Cardiac septum (tissue), 1 donor: ENCODE measurements around the gene KIF18A. TPM values are rescaled to one million over a fixed set of nuclear protein-coding genes. Genes with fewer than 3 reads are reported as not detected.
"Not testable (repeated sequence)": the region's sequence is repeated elsewhere in the genome, so short reads cannot be mapped to it uniquely, and the experiment has no call there.

Experiments
- DNase-seq: peaks from one replicate; pipeline ENCODE4 v3.0.0-alpha.2; 2020; ENCODE audit warnings: low spot score
- intact Hi-C: fragments of 100-400 bp; cut with DNase I; formaldehyde crosslinking; loops from one replicate; pipeline ENCODE4 v1.14.0; 2022
- long read RNA-seq: library from polyadenylated mRNA; unstranded; transcript quantifications from one replicate; pipeline ENCODE4 v2.0.0, GENCODE V29; 2021
- total RNA-seq: library from RNA; stranded (reverse); fragmentation: NEBNext Ultra II Directional; extraction: Animal tissue kit (Norgen Biotek cat#: 25700); gene quantifications from one replicate; pipeline ENCODE4 v1.2.1, GENCODE V29; 2021
- donor health status: DM: no; HTN: no; CAD: no.

Gene KIF18A
- 0.27 TPM for total RNA-seq
- long read RNA-seq, partial matches to known transcripts, result 0 of 1 reads
- long read RNA-seq, other reads (novel, unspliced or antisense), result 1 of 1 reads

GRCh38 chr11:28107750-28108618, at the start of gene KIF18A, which contains the start of gene METTL15:
TSS of gene KIF18A (minus strand) at chr11:28108156. CDS start at chr11:28097947, 10,209 bp downstream.
TSS of gene METTL15 (plus strand) at chr11:28108388. CDS start at chr11:28113335, 4,947 bp downstream.
- intact Hi-C loops, result loop anchor here (10.0 kb wide), 1 partner anchor 413 kb away; no protein-coding TSS in a partner anchor
- peak; percentile 100 for DNase-seq

DNA sequence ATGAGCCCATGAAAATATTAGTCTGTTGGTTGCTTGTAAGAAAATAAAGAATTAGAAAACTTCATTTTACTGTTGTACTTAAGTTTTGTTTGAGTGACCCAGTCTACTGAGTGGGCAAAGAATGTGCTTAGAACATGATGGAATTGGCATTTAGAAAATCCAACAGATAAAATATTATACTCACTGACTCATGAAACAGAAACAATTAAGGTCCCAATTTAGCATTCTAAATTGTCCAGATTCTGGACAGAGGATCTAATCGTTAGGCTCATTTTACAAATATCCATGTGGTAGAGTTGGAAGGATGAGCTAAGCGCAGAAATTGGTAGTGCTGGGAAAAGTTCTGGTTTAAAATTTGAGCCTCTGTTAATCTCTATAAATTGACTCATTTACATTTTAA, 45.6 kb upstream of the KIF18A start:
- DNase-seq, result no peak
- intact Hi-C loops, result no loop called here

GRCh38 chr11:28152743-28153142, 44.8 kb upstream of the KIF18A start:
- intact Hi-C loops, result no loop called here
- no peak for DNase-seq

GRCh38 chr11:28146123-28146751, 38.3 kb upstream of the KIF18A start:
- DNase-seq, result no peak
- intact Hi-C loops, result no loop called here

DNA sequence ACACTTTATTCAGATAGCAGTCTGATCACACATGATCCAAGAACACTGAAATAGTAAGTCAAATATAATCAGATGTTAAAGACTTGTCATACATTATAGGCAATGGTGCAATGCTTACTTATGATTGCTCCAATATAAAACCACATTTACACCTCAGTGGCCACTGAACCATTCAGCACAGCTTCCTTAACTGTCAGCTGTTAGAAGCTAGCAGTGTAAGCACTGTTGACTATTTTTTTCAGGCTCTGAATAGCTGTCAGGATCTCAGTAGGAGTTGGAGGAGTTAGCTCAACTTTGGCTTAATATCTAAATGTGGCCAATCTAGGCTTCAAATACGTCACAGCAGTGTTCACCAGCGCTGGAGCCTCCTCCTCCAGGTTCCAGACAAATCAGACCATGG, 36.9 kb upstream of the KIF18A start:
- DNase-seq, result no peak
- intact Hi-C loops, result no loop called here

DNA sequence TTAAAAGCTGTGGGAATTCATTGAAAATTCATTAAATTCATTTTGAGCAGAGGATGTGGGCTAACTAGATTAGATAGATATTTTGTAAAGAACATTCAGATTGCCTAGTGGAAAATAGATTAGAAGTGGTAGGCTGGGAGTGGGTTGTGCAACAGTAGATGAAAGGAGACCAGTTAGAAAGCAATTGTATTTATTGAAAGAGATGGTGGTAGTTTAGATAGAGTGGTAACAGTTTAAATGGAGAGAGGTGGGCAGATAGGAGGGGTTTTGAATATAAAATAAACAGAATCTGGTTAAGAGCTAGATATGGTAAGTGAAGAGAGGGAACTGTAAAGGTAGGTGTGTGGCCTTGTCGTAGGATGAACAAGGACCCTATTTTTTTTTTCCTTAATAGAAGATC, 34.8 kb upstream of the KIF18A start:
- intact Hi-C loops, result no loop called here
- no peak for DNase-seq

- intact Hi-C loops, result no loop called here
- no peak for DNase-seq
Observed at GRCh38 chr11:28140689-28141455, 32.9 kb upstream of the KIF18A start.

DNA sequence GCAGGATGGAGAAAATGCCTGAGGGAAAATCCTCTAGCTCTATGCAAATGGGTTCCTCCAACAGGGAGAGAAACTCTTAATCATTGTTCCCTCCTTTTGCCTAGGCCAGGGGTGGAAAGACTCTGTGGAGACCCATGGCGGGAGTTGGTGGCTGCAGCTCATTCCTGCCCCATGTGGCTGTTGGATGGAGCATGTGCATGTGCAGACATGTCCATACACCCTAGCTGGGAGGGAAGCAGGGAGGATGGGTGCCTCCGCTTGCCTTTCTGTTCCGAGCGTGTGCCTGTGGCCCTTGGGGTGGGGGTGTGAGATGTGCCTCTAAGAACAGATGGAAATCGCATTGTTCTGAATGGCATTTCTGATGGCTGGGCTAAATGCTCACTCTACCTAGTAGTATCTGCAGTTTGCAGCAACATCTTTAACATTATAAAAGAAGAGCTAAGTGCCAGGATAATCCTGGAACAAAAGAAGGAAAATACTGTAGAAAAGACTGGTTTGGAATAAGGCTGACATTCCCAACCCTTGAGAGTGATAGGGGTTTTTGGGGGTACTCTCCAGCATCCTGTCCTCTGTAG, 32.0 kb upstream of the KIF18A start:
- DNase-seq, result no peak
- intact Hi-C loops, result no loop called here

GRCh38 chr11:28137832-28138231, 29.9 kb upstream of the KIF18A start:
- intact Hi-C loops, result no loop called here
- no peak for DNase-seq

GRCh38 chr11:28137366-28137765, 29.4 kb upstream of the KIF18A start:
- intact Hi-C loops, result no loop called here

GRCh38 chr11:28136157-28136556, 28.2 kb upstream of the KIF18A start:
- DNase-seq, intact Hi-C loops: not testable (repeated sequence)

More at GRCh38 chr11:28137366-28137765, 29.4 kb upstream of the KIF18A start:
- no peak for DNase-seq

GRCh38 chr11:28133146-28133545, 25.2 kb upstream of the KIF18A start:
- no peak for DNase-seq
- intact Hi-C loops, result no loop called here

GRCh38 chr11:28132548-28132947, 24.6 kb upstream of the KIF18A start:
- intact Hi-C loops, result no loop called here
- DNase-seq, result no peak

GRCh38 chr11:28123151-28123581, 15.2 kb upstream of the KIF18A start:
- intact Hi-C loops, result no loop called here
- DNase-seq, result no peak

- intact Hi-C loops, result no loop called here
- no peak for DNase-seq
Observed at GRCh38 chr11:28117712-28118111, 9.8 kb upstream of the KIF18A start.

GRCh38 chr11:28114731-28115130, 6.8 kb upstream of the KIF18A start:
- DNase-seq, result no peak
- intact Hi-C loops, result no loop called here

DNA sequence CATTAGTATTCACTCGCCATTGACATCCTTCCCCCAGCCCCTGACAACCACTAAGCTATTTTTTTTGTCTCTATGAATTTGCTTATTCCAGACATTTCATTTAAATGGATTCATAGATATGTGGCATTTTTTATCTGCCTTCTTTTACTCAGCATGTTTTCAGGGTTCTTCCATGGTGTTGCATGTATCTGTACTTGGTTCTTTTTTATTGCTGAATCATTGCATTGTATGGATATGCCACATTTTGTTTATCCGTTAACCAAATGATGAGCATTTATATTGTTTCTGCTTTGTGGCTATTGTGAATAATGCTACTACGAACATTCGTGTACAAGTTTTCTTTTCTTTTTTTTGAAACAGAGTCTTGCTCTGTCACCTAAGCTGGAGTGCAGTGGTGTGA, 6.2 kb upstream of the KIF18A start:
- intact Hi-C loops, result no loop called here
- DNase-seq, result no peak

GRCh38 chr11:28110821-28111200, 2.9 kb upstream of the KIF18A start:
- intact Hi-C loops, result no loop called here
- DNase-seq, result no peak

- intact Hi-C loops, result no loop called here
- DNase-seq, result peak; percentile 86
Observed at GRCh38 chr11:28110108-28110820, 2.3 kb upstream of the KIF18A start.
